ENCODE results near the gene KERA.

DNA sequence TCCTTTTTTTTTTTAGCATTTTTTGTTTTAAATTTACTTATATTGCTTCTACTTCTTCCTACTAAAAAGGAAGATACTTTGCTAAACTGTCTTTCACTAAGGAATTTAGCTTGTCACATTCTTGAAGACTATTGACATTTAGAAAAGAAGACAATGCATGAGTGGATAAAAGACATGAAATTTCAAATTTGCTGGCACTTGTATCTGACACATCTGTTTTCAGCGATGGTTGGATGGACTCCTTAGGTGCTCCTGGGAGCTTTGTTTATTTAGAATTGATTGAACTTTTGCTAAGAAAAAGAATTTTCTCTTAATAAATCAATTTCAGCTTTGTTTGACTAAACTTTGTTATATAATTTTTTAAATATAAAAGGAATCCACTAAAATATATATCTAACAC is 3.3 kb upstream of the KERA start:
- TF ChIP-seq, protein P1, sequence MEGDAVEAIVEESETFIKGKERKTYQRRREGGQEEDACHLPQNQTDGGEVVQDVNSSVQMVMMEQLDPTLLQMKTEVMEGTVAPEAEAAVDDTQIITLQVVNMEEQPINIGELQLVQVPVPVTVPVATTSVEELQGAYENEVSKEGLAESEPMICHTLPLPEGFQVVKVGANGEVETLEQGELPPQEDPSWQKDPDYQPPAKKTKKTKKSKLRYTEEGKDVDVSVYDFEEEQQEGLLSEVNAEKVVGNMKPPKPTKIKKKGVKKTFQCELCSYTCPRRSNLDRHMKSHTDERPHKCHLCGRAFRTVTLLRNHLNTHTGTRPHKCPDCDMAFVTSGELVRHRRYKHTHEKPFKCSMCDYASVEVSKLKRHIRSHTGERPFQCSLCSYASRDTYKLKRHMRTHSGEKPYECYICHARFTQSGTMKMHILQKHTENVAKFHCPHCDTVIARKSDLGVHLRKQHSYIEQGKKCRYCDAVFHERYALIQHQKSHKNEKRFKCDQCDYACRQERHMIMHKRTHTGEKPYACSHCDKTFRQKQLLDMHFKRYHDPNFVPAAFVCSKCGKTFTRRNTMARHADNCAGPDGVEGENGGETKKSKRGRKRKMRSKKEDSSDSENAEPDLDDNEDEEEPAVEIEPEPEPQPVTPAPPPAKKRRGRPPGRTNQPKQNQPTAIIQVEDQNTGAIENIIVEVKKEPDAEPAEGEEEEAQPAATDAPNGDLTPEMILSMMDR (optimal IDR thresholded peaks at IDR 0.05 in 1 of 3, IDR thresholded peaks at IDR 0.05 in 1 of 3, conservative IDR thresholded peaks at IDR 0.05 in 1 of 3; ENCODE audit: extremely low read depth in 1 of 3, insufficient read depth in 2 of 3, low read length in 3 of 3), result no peak
- TF ChIP-seq EZH2 (IDR thresholded peaks at IDR 0.05; ENCODE audit: low read length), result no peak
